HL-60 (cell line): ENCODE data around the gene PEX13.
"Not testable (repeated sequence)": the region's sequence is repeated elsewhere in the genome, so short reads cannot be mapped to it uniquely, and the experiment has no call there.

Experiments
- CTCF ChIP-seq: IDR thresholded peaks from one replicate; pipeline ENCODE4 v1.5.1; 2011; ENCODE audit warnings: low read length, control low read depth, inconsistent platforms; ENCODE audit not compliant: insufficient read depth
- REST ChIP-seq: IDR thresholded peaks from 2 replicates; pipeline ENCODE4 v1.6.1; 2012; ENCODE audit warnings: low read depth; ENCODE audit not compliant: insufficient replicate concordance

- not testable (repeated sequence) for TF ChIP-seq REST, CTCF
These were observed 17.1 kb downstream of the PEX13 start for GRCh38 chr2:61034592-61034991.
